ES-I3 (cell line): ENCODE measurements around the gene ADGRE2.
"Not testable (repeated sequence)": the region's sequence is repeated elsewhere in the genome, so short reads cannot be mapped to it uniquely, and the experiment has no call there.

Experiments
- H3K36me3 ChIP-seq: 2 replicates; pipeline ENCODE4 v1.6.1; 2013; ENCODE audit warnings: mild to moderate bottlenecking, low read length, control low read depth, moderate library complexity; ENCODE audit not compliant: insufficient read depth
- H3K4me1 ChIP-seq: 2 replicates; pipeline ENCODE4 v1.6.1; 2013; ENCODE audit warnings: mild to moderate bottlenecking, control low read depth, low read length; ENCODE audit not compliant: insufficient read depth
- H3K9ac ChIP-seq: 2 replicates; pipeline ENCODE4 v1.6.1; 2013; ENCODE audit warnings: low read depth, mild to moderate bottlenecking, low read length, moderate library complexity
- H3K9me3 ChIP-seq: 2 replicates; pipeline ENCODE4 v1.6.1; 2013; ENCODE audit warnings: mild to moderate bottlenecking, low read length, moderate library complexity; ENCODE audit not compliant: control insufficient read depth, insufficient read depth

Gene ADGRE2

GRCh38 chr19:14778110-14778845 lies at the start of gene ADGRE2:
Gene ADGRE2 (minus strand): TSS chr19:14778560. CDS start chr19:14776756, 1,804 bp downstream.
- not testable (repeated sequence) for H3K4me1 ChIP-seq, H3K9ac ChIP-seq, H3K9me3 ChIP-seq, H3K36me3 ChIP-seq

GRCh38 chr19:14826006-14826405 lies 47.6 kb upstream of the ADGRE2 start:
- H3K36me3 ChIP-seq = no peaks in the 10 kb centered on the region
- H3K9me3 ChIP-seq = peaks cover 9% of the 10 kb centered on the region; the same call in 1 of the 2 replicates
- H3K4me1 ChIP-seq = no peaks in the 10 kb centered on the region
- H3K9ac ChIP-seq = no peak overlapping the region

GRCh38 chr19:14821937-14822336 lies 43.6 kb upstream of the ADGRE2 start:
- Histone ChIP-seq H3K9ac (no peak overlapping the region), H3K9me3 (no peaks in the 10 kb centered on the region), H3K36me3 (no peaks in the 10 kb centered on the region), H3K4me1 (no peaks in the 10 kb centered on the region)

GRCh38 chr19:14818588-14818987 lies 40.2 kb upstream of the ADGRE2 start:
- H3K4me1 ChIP-seq = no peaks in the 10 kb centered on the region
- no peaks in the 10 kb centered on the region for H3K9me3 ChIP-seq
- no peak overlapping the region for H3K9ac ChIP-seq
- no peaks in the 10 kb centered on the region for H3K36me3 ChIP-seq

GRCh38 chr19:14817052-14817451 lies 38.7 kb upstream of the ADGRE2 start:
- H3K9ac ChIP-seq = no peak overlapping the region
- no peaks in the 10 kb centered on the region for H3K36me3 ChIP-seq
- no peaks in the 10 kb centered on the region for H3K4me1 ChIP-seq
- no peaks in the 10 kb centered on the region for H3K9me3 ChIP-seq

GRCh38 chr19:14814982-14815652 lies 36.8 kb upstream of the ADGRE2 start:
- H3K4me1 ChIP-seq = no peaks in the 10 kb centered on the region
- no peaks in the 10 kb centered on the region for H3K36me3 ChIP-seq
- no peaks in the 10 kb centered on the region for H3K9me3 ChIP-seq

GRCh38 chr19:14809272-14810057 lies 31.1 kb upstream of the ADGRE2 start:
- H3K36me3 ChIP-seq = no peaks in the 10 kb centered on the region
- H3K9ac ChIP-seq = no peak overlapping the region
- 0 out of 2 replicates have a peak, but pooled peaks cover 6% of the 10 kb centered on the region for H3K4me1 ChIP-seq
- H3K9me3 ChIP-seq = no peaks in the 10 kb centered on the region

More at GRCh38 chr19:14814982-14815652, 36.8 kb upstream of the ADGRE2 start:
- H3K9ac ChIP-seq = no peak overlapping the region

- H3K9ac ChIP-seq = no peak overlapping the region
- 0 out of 2 replicates have a peak, but pooled peaks cover 10% of the 10 kb centered on the region for H3K4me1 ChIP-seq
- H3K36me3 ChIP-seq = no peaks in the 10 kb centered on the region
- no peaks in the 10 kb centered on the region for H3K9me3 ChIP-seq
These were observed 26.4 kb upstream of the ADGRE2 start for GRCh38 chr19:14804765-14805164.

GRCh38 chr19:14798760-14799159 lies 20.4 kb upstream of the ADGRE2 start:
- Histone ChIP-seq H3K9me3 (no peaks in the 10 kb centered on the region), H3K4me1 (no peaks in the 10 kb centered on the region), H3K9ac (no peak overlapping the region), H3K36me3 (no peaks in the 10 kb centered on the region)

- Histone ChIP-seq H3K36me3 (no peaks in the 10 kb centered on the region), H3K9me3 (no peaks in the 10 kb centered on the region), H3K4me1 (no peaks in the 10 kb centered on the region), H3K9ac (no peak overlapping the region)
These were observed 17.7 kb upstream of the ADGRE2 start for GRCh38 chr19:14796021-14796420.

GRCh38 chr19:14795078-14795721 lies 16.8 kb upstream of the ADGRE2 start:
- no peak overlapping the region for H3K9ac ChIP-seq
- H3K36me3 ChIP-seq = no peaks in the 10 kb centered on the region
- H3K9me3 ChIP-seq = no peaks in the 10 kb centered on the region
- no peaks in the 10 kb centered on the region for H3K4me1 ChIP-seq

- H3K36me3 ChIP-seq, H3K9me3 ChIP-seq, H3K4me1 ChIP-seq, H3K9ac ChIP-seq: not testable (repeated sequence)
These were observed 13.9 kb upstream of the ADGRE2 start for GRCh38 chr19:14792250-14792649.

GRCh38 chr19:14786421-14786851 lies 8.1 kb upstream of the ADGRE2 start:
- Histone ChIP-seq H3K9ac (peak overlapping the region; percentile 11; the same call in 1 of the 2 replicates), H3K36me3 (no peaks in the 10 kb centered on the region), H3K9me3 (no peaks in the 10 kb centered on the region), H3K4me1 (no peaks in the 10 kb centered on the region)

- not testable (repeated sequence) for H3K9me3 ChIP-seq, H3K4me1 ChIP-seq, H3K9ac ChIP-seq, H3K36me3 ChIP-seq
These were observed 6.9 kb upstream of the ADGRE2 start for GRCh38 chr19:14785102-14785793.
